C4-2B (cell line): ENCODE results near the gene YIF1A.
"Not testable (repeated sequence)": the region's sequence is repeated elsewhere in the genome, so short reads cannot be mapped to it uniquely, and the experiment has no call there.

Experiments used
- H3K27ac ChIP-seq: fragments of 450-650 bp; 2 replicates; pipeline ENCODE4 v1.5.1; 2017
- ZFX ChIP-seq: fragments of 450-650 bp; IDR thresholded peaks from 2 replicates; pipeline ENCODE4 v1.6.1; 2017
- TF ChIP-seq, protein P1 (sequence below): fragments of 450-650 bp; conservative IDR thresholded peaks from 2 replicates; pipeline ENCODE4 v1.5.1; 2017; ENCODE audit warnings: mild to moderate bottlenecking

YIF1A gene

DNA sequence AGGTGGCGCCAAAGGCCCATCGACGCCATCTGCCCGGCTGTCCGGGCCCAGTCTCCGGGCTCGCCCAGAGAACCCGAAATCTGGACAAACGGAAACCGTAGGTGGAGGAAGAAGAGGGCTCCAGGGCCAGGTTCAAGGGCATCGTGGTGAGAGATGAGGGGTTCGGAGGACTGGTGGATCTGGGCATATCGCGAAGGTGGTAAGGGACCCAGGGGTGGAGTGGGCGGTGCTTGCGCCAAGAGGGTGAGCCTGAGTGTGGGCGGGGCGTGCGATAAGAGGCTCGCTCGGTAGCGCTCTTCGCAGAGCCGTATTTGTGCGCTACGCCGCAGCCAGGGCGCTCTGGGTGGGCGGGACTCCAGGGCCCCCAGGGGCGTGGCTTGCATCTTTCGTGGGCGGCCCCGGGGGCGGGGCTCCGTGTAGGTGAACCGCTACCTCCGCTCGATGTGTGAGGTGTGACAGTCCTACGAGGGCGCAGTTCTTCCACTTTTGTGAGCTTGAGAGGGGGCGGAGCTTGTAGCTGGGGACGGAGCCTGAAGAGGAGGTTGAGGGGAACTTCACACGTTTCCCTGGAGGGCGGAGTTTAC lies 23.1 kb upstream of the YIF1A start:
- H3K27ac ChIP-seq = peak overlapping the region; percentile 48
- TF ChIP-seq ZFX = no peak
- TF ChIP-seq, protein P1, sequence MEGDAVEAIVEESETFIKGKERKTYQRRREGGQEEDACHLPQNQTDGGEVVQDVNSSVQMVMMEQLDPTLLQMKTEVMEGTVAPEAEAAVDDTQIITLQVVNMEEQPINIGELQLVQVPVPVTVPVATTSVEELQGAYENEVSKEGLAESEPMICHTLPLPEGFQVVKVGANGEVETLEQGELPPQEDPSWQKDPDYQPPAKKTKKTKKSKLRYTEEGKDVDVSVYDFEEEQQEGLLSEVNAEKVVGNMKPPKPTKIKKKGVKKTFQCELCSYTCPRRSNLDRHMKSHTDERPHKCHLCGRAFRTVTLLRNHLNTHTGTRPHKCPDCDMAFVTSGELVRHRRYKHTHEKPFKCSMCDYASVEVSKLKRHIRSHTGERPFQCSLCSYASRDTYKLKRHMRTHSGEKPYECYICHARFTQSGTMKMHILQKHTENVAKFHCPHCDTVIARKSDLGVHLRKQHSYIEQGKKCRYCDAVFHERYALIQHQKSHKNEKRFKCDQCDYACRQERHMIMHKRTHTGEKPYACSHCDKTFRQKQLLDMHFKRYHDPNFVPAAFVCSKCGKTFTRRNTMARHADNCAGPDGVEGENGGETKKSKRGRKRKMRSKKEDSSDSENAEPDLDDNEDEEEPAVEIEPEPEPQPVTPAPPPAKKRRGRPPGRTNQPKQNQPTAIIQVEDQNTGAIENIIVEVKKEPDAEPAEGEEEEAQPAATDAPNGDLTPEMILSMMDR = peak; percentile 87

DNA sequence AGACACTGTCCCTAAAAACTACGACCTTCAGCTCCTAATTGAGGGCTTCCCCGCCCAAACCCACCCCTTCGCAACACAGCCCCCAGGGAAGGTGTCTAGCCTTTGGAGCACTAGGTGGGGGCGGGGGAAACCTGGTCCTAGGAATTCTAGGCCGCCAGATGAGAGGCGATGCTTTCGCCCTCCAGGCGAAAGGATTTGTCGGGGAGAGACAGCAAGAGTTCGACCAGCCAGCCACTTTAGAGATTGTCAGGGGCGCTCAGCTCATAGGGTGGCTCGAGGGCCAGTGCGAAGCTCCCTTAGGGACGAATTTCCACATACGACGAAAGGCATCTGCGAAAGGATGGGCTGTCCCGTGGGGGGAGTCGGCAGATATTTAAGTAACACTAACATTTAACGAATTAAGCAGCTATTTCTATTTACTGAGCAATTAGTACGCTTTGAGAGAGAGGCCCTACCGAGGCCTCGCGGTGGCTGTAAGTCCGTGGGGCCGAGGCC lies 22.6 kb upstream of the YIF1A start:
- TF ChIP-seq, protein P1 = peak; percentile 95; the same call in 1 of the 2 replicates
- no peak for TF ChIP-seq ZFX
- H3K27ac ChIP-seq = peak overlapping the region; percentile 48

- not testable (repeated sequence) for H3K27ac ChIP-seq
Measured at GRCh38 chr11:66310803-66311440, 22.0 kb upstream of the YIF1A start.

DNA sequence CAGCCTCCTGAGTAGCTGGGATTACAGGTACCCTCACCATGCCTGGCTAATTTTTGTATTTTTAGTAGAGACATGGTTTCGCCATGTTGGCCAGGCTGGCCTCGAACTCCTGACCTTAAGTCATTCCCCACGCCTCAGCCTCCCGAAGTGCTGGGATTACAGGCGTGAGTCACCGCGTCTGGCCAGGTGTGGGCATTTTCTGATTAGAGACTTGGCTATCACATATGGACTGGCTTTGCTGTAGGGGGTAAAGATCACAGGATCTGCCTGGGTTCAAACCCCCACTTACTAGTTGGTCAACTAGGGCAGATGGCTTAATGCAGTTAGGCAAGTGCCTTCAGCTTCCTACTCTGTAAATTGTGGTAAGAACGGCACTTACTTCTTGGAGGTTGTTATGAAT lies 21.4 kb upstream of the YIF1A start:
- TF ChIP-seq ZFX = no peak
- TF ChIP-seq, protein P1 = no peak
- no peak overlapping the region for H3K27ac ChIP-seq

DNA sequence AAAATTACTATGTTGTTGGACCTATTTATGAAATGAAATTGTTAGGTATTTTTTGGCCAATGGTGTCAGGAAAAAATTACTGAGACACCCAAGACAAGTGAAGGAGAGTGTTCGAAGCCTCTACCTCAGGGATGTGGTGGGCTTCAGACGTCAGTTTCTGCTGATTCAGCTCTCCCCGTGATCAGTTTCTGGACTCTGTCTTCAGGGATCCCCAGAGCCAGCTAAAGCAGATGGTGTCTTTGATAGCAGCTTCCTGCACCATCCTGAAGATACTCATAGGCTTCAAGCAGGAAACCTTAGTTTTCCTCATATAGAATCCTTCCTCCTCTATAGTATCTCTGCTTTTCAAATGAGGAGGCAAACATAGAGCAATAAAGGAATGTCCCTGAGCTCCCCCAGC lies 20.5 kb upstream of the YIF1A start:
- TF ChIP-seq, protein P1 = no peak
- no peak for TF ChIP-seq ZFX
- H3K27ac ChIP-seq = no peak overlapping the region

DNA sequence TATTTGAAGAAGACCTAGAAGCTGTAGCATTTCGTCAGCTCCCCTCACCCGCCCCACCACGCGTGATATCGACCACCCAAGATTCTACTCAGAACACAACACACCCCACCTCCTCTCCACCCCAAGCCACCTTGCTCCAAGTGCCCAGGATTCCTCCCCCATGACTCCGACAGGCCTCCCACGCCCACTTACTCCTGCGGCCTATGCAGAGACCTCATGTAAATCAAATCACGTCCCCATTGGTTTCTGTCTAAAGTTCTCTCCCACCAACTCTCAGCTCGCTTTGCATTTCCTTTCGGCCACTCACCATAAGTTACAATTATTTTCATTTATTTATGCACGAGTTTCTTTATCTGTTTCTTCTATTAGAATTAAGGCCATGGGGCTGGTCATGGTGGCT lies 13.7 kb upstream of the YIF1A start:
- H3K27ac ChIP-seq = no peak overlapping the region
- TF ChIP-seq, protein P1 = no peak
- TF ChIP-seq ZFX = no peak

GRCh38 chr11:66299186-66299585 lies 10.2 kb upstream of the YIF1A start:
- TF ChIP-seq, protein P1 = no peak
- TF ChIP-seq ZFX = no peak
- H3K27ac ChIP-seq = no peak overlapping the region

DNA sequence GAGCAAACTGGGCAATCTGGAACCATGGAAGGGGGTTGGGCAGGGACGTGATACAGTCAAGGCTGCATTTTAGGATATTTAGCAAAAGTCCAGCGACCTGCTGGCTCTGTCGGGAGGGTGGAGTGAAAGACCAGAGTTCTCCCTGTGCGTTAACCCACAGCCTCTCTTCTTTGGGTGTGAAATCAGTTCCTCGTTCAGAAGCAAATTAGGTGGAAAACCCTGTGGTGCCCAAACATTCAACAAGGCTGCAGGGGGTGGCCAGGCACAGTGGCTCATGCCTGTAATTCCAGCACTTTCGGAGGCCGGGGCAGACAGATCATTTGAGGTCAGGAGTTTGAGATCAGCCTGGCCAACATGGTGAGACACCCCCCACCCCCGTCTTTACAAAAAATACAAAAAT lies 8.7 kb upstream of the YIF1A start:
- TF ChIP-seq, protein P1 = no peak
- TF ChIP-seq ZFX = no peak
- H3K27ac ChIP-seq = no peak overlapping the region
